Measurements from ENCODE around the gene FARSA. TPM values are rescaled to one million over a fixed set of nuclear protein-coding genes. Genes with fewer than 3 reads are reported as not detected.
"Not testable (repeated sequence)": the region's sequence is repeated elsewhere in the genome, so short reads cannot be mapped to it uniquely, and the experiment has no call there.

The FARSA gene
- total RNA-seq, 2 experiments from 2014 or later = 85.7 to 90.6 TPM

- no peak for DNase-seq
- peaks cover 20% of the 10 kb centered on the region for H3K4me1 Mint-ChIP-seq
- peaks cover 4% of the 10 kb centered on the region for H3K9me3 Mint-ChIP-seq
- peak overlapping the region; percentile 17 for H3K27ac Mint-ChIP-seq
- H3K4me3 Mint-ChIP-seq = no peak overlapping the region
- H3K36me3 Mint-ChIP-seq (ENCODE audit: low read depth) = peaks cover 48% of the 10 kb centered on the region
- peaks cover 2% of the 10 kb centered on the region for H3K27me3 Mint-ChIP-seq
- ChIA-PET CTCF (interaction anchor here (1.9 kb wide), 1 partner anchor 10 kb away, joined by 7 read pairs; the partner anchor contains the start of gene FARSA), POLR2A (no interaction called here)
These were observed 10.6 kb downstream of the FARSA start for GRCh38 chr19:12922959-12923358.

DNA sequence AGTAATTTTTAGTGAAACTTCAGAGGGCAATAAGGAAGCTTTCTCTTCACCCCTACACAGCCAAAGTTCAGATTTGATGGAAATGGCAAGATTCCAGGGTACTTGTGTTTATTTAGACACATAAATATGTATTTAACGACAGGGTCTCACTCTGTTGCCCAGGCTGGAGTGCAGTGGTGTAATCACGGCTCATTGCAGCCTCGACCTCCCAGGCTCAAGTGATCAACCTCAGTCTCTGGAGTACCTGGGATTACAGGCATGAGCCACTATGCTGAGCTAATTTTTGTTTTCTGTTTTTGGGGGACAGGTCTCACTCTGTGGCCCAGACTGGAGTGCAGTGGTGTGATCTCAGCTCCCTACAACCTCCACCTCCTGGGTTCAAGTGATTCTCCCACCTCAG is 12.5 kb downstream of the FARSA start:
- H3K27ac Mint-ChIP-seq = peak overlapping the region; percentile 62
- DNase-seq = no peak

GRCh38 chr19:12918253-12918652 is 15.3 kb downstream of the FARSA start:
- no peak for DNase-seq
- CTCF ChIA-PET = interaction anchor here (1.0 kb wide), 1 partner anchor 19 kb away, joined by 3 read pairs; no protein-coding TSS in a partner anchor
- Mint-ChIP-seq H3K36me3 (ENCODE audit: low read depth) (peaks cover 19% of the 10 kb centered on the region), H3K4me3 (peak overlapping the region; percentile 71), H3K27ac (peak overlapping the region; percentile 95), H3K4me1 (peaks cover 42% of the 10 kb centered on the region), H3K27me3 (peaks cover 2% of the 10 kb centered on the region), H3K9me3 (peaks cover 4% of the 10 kb centered on the region)
- POLR2A ChIA-PET = no interaction called here

More for the DNA sequence above, 12.5 kb downstream of the FARSA start:
- Mint-ChIP-seq H3K27me3 (peaks cover 2% of the 10 kb centered on the region), H3K9me3 (peaks cover 4% of the 10 kb centered on the region), H3K4me1 (peaks cover 20% of the 10 kb centered on the region), H3K36me3 (ENCODE audit: low read depth) (peaks cover 36% of the 10 kb centered on the region), H3K4me3 (no peak overlapping the region)
- ChIA-PET POLR2A (no interaction called here), CTCF (interaction anchor here (0.6 to 1.1 kb wide), 4 partner anchors 30 to 173 kb away, joined by 3 to 5 read pairs (median 3); partner anchors contain the start of gene GCDH)

- H3K4me3 Mint-ChIP-seq; POLR2A ChIA-PET; H3K27me3 Mint-ChIP-seq; DNase-seq; H3K9me3 Mint-ChIP-seq; H3K36me3 Mint-ChIP-seq (ENCODE audit: low read depth): not testable (repeated sequence)
- CTCF ChIA-PET = interaction anchor here (0.7 kb wide), 1 partner anchor 35 kb away, joined by 3 read pairs; the partner anchor contains the start of gene DNASE2
- Mint-ChIP-seq H3K27ac (peak overlapping the region; percentile 74), H3K4me1 (peaks cover 42% of the 10 kb centered on the region)
These were observed 17.7 kb downstream of the FARSA start for GRCh38 chr19:12915860-12916259.

GRCh38 chr19:12913851-12914690 is 19.4 kb downstream of the FARSA start:
- Mint-ChIP-seq H3K4me3 (peak overlapping the region; percentile 59), H3K27ac (peak overlapping the region; percentile 98), H3K27me3 (peaks cover under 1% of the 10 kb centered on the region), H3K4me1 (peaks cover 32% of the 10 kb centered on the region), H3K9me3 (peaks cover 3% of the 10 kb centered on the region), H3K36me3 (ENCODE audit: low read depth) (peaks cover 3% of the 10 kb centered on the region)
- POLR2A ChIA-PET = interaction anchor here (0.8 kb wide), 1 partner anchor 29 kb away, joined by 3 read pairs; no protein-coding TSS in a partner anchor
- peak; percentile 78 for DNase-seq
- CTCF ChIA-PET = interaction anchor here (0.6 to 3.5 kb wide), 10 partner anchors 9 to 1369 kb away, joined by 3 to 16 read pairs (median 4); partner anchors contain the start of gene CALR

DNA sequence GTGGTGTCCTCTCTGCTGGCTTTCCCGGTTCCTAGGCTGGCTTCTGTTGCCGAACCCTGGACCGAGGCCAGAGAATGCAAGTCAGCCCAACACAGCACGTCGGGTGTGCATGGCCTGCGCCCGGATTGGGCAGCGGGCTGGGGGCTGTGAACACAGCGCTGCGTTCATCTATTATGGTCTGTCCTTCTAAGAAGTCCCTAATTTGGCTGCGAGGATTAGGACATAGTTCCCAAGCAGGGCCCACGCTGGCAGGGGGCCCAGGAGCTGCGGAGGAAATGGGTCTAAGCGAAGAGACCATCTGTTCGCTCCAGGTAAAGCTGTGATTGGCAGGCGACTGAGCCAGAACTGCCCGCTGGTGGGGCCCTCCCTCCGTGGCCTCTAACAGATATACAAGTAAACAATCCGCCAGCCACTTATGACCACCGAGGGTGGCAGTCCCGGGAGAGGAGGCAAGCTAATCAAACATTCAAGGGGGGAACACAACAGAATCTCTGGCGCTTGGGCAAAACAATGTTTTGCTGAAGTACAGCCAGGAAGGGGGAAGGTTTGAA is 20.4 kb downstream of the FARSA start:
- no peaks in the 10 kb centered on the region for H3K27me3 Mint-ChIP-seq
- H3K4me1 Mint-ChIP-seq = peaks cover 25% of the 10 kb centered on the region
- ChIA-PET CTCF (interaction anchor here (0.7 to 3.5 kb wide), 6 partner anchors 8 to 161 kb away, joined by 4 to 16 read pairs (median 6); partner anchors contain the start of gene CALR), POLR2A (no interaction called here)
- H3K9me3 Mint-ChIP-seq = no peaks in the 10 kb centered on the region
- no peak overlapping the region for H3K4me3 Mint-ChIP-seq
- H3K36me3 Mint-ChIP-seq (ENCODE audit: low read depth) = no peaks in the 10 kb centered on the region
- H3K27ac Mint-ChIP-seq = peak overlapping the region; percentile 98
- no peak for DNase-seq

DNA sequence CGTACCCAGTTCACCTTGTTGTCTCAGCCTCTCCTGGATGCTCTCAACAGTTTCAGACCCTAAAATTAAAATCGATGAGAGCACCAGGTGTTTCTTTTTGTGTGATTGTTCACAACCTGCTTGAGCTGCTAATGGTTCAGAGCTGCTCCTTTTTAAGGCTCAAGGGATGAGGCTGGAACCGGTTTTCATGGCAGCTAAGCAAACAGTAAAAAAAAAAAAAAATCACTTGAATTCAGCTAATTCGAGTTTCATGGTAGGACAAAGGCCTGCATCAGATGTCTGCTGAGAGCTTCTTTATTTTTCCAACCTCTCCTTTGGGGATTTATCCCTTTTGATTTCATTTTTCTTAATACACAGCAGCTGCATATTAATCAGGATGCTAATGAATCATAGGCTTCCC is 20.9 kb downstream of the FARSA start:
- Mint-ChIP-seq H3K9me3 (no peaks in the 10 kb centered on the region), H3K27me3 (no peaks in the 10 kb centered on the region), H3K36me3 (ENCODE audit: low read depth) (no peaks in the 10 kb centered on the region), H3K27ac (no peak overlapping the region), H3K4me1 (peaks cover 25% of the 10 kb centered on the region), H3K4me3 (no peak overlapping the region)
- ChIA-PET POLR2A (no interaction called here), CTCF (interaction anchor here (1.1 to 3.5 kb wide), 2 partner anchors 12 to 28 kb away, joined by 4 to 16 read pairs; no protein-coding TSS in a partner anchor)
- no peak for DNase-seq

- no peak for DNase-seq
- no peaks in the 10 kb centered on the region for H3K36me3 Mint-ChIP-seq (ENCODE audit: low read depth)
- H3K27ac Mint-ChIP-seq = no peak overlapping the region
- H3K9me3 Mint-ChIP-seq = no peaks in the 10 kb centered on the region
- H3K4me3 Mint-ChIP-seq = no peak overlapping the region
- H3K4me1 Mint-ChIP-seq = no peaks in the 10 kb centered on the region
- H3K27me3 Mint-ChIP-seq = no peaks in the 10 kb centered on the region
- ChIA-PET CTCF (interaction anchor here (0.8 to 2.0 kb wide), 4 partner anchors 10 to 154 kb away, joined by 3 to 8 read pairs (median 4); no protein-coding TSS in a partner anchor), POLR2A (interaction anchor here (0.5 kb wide), 1 partner anchor 58 kb away, joined by 3 read pairs; no protein-coding TSS in a partner anchor)
These were observed 26.3 kb downstream of the FARSA start for GRCh38 chr19:12907166-12907565.

DNA sequence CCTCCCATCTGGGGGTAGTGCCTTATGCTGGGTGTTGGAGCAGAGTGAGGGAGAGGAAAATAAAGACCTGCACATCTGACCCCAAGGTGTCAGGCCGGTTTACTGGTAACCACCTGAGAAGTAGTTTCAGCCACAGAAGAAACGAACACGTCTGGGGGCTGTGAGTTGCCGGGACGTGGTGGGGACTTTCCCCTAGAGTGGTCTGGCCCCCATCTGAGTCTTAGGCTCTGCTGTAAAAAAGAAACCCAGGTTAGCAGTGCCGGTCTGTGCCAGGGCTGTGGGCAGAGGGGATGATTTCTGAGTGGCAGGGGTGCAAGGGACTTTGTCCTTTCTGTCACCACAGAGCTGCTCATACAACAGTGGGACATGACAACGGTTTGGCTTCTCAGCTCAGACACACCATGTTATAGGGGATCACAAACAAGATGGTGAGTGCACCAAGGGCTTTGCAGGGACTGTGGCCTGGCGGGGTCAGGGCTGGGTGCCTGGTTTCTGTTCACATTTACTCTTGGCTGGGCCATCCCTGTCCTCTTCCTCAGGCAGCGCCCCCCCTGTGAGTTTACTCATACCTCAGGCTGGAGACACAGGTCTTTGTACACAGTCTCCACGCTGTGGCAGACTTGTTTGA is 33.5 kb downstream of the FARSA start:
- POLR2A ChIA-PET = no interaction called here
- no peak for DNase-seq
- peaks cover 3% of the 10 kb centered on the region for H3K4me1 Mint-ChIP-seq
- no peak overlapping the region for H3K27ac Mint-ChIP-seq
- CTCF ChIA-PET = interaction anchor here (1.1 to 1.6 kb wide), 3 partner anchors 12 to 65 kb away, joined by 4 to 7 read pairs (median 4); no protein-coding TSS in a partner anchor
- no peaks in the 10 kb centered on the region for H3K9me3 Mint-ChIP-seq
- H3K36me3 Mint-ChIP-seq (ENCODE audit: low read depth) = peaks cover 5% of the 10 kb centered on the region
- no peak overlapping the region for H3K4me3 Mint-ChIP-seq
- no peaks in the 10 kb centered on the region for H3K27me3 Mint-ChIP-seq

GRCh38 chr19:12896460-12896859 is 37.1 kb downstream of the FARSA start:
- ChIA-PET POLR2A (no interaction called here), CTCF (interaction anchor here (1.2 to 2.0 kb wide), 2 partner anchors 12 to 69 kb away, joined by 3 to 8 read pairs; no protein-coding TSS in a partner anchor)
- H3K36me3 Mint-ChIP-seq (ENCODE audit: low read depth) = peaks cover 12% of the 10 kb centered on the region
- H3K27ac Mint-ChIP-seq = no peak overlapping the region
- H3K4me3 Mint-ChIP-seq = no peak overlapping the region
- no peaks in the 10 kb centered on the region for H3K27me3 Mint-ChIP-seq
- H3K9me3 Mint-ChIP-seq = no peaks in the 10 kb centered on the region
- H3K4me1 Mint-ChIP-seq = peaks cover 14% of the 10 kb centered on the region
- DNase-seq = no peak

DNA sequence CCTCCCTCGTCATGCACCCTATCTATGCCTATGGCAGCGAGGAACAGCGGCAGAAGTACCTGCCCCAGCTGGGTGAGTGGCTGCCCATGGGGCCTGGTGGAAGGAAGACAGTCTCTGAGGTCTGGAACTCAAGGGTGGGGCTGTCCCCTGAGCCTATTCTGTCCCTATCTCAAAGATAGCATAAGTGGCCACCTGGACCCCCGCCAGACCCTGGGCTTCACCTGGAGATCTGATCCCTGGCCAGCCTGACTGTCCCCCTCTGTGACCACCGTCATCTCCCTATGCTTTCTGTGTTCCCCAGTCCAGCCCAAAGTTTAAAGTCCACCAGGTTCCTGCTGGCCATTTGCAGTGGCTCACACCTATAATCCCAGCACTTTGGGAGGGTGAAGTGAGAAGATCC is 39.9 kb downstream of the FARSA start:
- CTCF ChIA-PET = no interaction called here
- Mint-ChIP-seq H3K27me3 (no peaks in the 10 kb centered on the region), H3K36me3 (ENCODE audit: low read depth) (peaks cover 15% of the 10 kb centered on the region), H3K4me1 (peaks cover 25% of the 10 kb centered on the region), H3K4me3 (peak overlapping the region; percentile 40), H3K27ac (no peak overlapping the region), H3K9me3 (no peaks in the 10 kb centered on the region)
- no peak for DNase-seq
- POLR2A ChIA-PET = no interaction called here

DNA sequence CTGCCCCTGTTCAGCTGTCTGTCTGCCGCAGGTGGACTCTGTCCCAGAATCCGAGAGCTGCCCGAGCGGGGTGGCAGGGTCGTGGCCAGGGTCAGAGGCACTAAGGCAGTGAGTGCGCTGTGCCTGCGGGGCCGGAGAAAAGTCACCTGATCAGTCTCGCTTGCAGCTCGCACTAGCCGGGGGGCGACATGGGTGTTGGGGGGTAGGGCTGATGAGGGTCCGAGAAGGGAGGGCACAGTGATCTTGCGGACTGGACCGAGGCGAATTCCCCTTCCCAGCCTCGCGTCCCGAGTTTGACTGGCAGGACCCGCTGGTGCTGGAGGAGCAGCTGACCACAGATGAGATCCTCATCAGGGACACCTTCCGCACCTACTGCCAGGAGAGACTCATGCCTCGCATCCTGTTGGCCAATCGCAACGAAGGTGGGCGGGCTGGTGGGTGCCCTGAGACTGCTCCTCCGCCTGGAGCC is 41.9 kb downstream of the FARSA start:
- DNase-seq = no peak
- POLR2A ChIA-PET = no interaction called here
- peaks cover 3% of the 10 kb centered on the region for H3K27me3 Mint-ChIP-seq
- peak overlapping the region; percentile 91 for H3K27ac Mint-ChIP-seq
- peaks cover 10% of the 10 kb centered on the region for H3K36me3 Mint-ChIP-seq (ENCODE audit: low read depth)
- H3K4me1 Mint-ChIP-seq = peaks cover 27% of the 10 kb centered on the region
- no peaks in the 10 kb centered on the region for H3K9me3 Mint-ChIP-seq
- CTCF ChIA-PET = interaction anchor here (0.9 to 2.4 kb wide), 4 partner anchors 10 to 164 kb away, joined by 3 to 14 read pairs (median 4); partner anchors contain the start of gene DNASE2
- peak overlapping the region; percentile 93 for H3K4me3 Mint-ChIP-seq
